MG63 (cell line): ENCODE measurements around the gene ZBED6. TPM values are rescaled to one million over a fixed set of nuclear protein-coding genes. Genes with fewer than 3 reads are reported as not detected.
A peak's percentile ranks its signal among the peaks of the same experiment; 100 is the strongest.
"Not testable (repeated sequence)": the region's sequence is repeated elsewhere in the genome, so short reads cannot be mapped to it uniquely, and the experiment has no call there.

Experiments used
- DNase-seq: peaks from one replicate; pipeline ENCODE4 v3.0.0-alpha.2; 2020
- H3K27me3 ChIP-seq: fragments of 250-450 bp; sonication (Bioruptor Pico); 2 replicates; pipeline ENCODE4 v1.5.1; 2020; ENCODE audit warnings: mild to moderate bottlenecking, moderate library complexity
- H3K36me3 ChIP-seq: fragments of 250-450 bp; sonication (Bioruptor Pico); 2 replicates; pipeline ENCODE4 v1.5.1; 2020; ENCODE audit warnings: mild to moderate bottlenecking, moderate library complexity
- H3K4me3 ChIP-seq: fragments of 250-450 bp; sonication (Bioruptor Pico); 2 replicates; pipeline ENCODE4 v1.5.1; 2020; ENCODE audit warnings: mild to moderate bottlenecking, moderate library complexity
- H3K9me3 ChIP-seq: fragments of 250-450 bp; sonication (Bioruptor Pico); 2 replicates; pipeline ENCODE4 v1.5.1; 2020; ENCODE audit warnings: mild to moderate bottlenecking, moderate library complexity
- total RNA-seq: library from RNA; depleted of rRNA; stranded (reverse); fragments of >200 nt; shearing (Covaris generic); gene quantifications from 2 replicates; pipeline ENCODE4 v1.2.3, GENCODE V29; 2014; ENCODE audit warnings: low replicate concordance; rRNA removed

ZBED6 gene
- total RNA-seq, 1 experiment from 2014 or later, result 2.5 TPM

DNA sequence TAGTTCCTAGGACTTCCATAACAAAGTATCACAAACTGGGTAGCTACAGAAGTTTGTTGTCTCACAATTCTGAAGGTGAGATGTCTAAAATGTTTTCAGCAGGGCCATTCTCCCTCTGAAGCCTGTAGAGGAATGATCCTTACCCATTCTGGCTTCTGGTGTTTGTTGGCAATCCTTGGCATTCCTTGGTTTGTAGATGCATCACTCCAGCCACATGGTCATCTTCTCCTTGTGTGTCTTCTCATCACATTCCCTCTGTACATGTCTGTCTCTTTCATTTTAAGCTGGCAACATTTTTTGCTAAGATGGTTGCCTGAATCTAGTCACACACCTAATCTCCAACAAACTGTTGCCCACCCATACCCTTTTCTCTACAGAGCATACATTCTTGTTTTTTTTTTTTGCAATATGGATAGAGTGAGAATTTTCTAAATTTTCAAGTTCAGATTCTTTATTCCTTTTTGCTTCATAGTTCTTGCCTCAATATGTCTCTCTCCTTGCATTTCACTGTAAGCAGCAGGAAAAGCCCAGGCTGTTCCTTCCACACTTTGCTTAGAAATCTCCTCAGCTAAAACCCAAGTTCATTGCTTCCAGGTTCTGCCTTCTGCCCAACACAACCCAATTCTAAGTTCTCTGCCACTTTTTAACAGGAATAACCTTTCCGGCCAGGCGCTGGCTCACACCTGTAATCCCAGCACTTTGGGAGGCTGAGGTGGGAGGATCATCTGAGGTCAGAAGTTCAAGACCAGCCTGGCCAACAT lies 18.3 kb downstream of the ZBED6 start:
- H3K4me3 ChIP-seq, result no peak overlapping the region
- peaks cover 88% of the 10 kb centered on the region for H3K36me3 ChIP-seq
- no peak for DNase-seq
- no peaks in the 10 kb centered on the region for H3K9me3 ChIP-seq
- H3K27me3 ChIP-seq, result no peaks in the 10 kb centered on the region

DNA sequence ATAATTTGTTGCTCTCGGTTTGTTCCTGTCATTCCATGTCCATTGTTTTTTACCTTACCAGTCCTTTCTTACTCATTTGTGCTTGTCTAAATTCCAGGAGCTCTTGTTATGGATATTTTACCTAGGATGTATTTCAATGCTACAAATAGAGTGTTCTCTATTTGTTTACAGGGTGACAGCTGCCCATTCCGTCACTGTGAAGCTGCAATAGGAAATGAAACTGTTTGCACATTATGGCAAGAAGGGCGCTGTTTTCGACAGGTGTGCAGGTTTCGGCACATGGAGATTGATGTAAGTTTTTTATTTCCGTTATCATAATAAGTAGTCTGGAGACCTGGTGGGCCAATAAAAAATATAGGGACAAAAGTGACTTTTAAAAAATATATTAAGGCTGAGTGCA lies 23.0 kb downstream of the ZBED6 start:
- Histone ChIP-seq H3K27me3 (no peaks in the 10 kb centered on the region), H3K9me3 (no peaks in the 10 kb centered on the region), H3K36me3 (peaks cover 90% of the 10 kb centered on the region), H3K4me3 (no peak overlapping the region)
- DNase-seq, result no peak

DNA sequence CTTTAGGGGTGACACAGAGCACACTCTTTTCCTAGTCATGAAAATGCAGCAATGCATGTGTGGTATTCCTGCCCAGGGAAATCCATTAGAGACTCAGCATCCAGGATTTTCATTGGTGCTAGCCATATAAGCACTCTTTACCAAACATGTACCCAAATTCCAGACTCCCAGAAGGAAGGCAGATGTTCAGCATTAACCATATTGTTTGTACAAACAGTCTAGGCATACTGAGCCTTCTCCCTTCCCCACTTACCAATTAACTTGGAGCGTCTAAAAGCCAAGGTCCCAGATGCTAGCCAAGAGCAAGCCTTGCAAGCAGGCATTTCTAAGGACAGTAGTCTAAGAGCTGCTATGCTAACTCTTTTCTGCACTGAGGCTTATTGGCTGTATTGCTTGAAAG lies 27.9 kb downstream of the ZBED6 start:
- H3K9me3 ChIP-seq, result no peaks in the 10 kb centered on the region
- DNase-seq, result no peak
- H3K27me3 ChIP-seq, result no peaks in the 10 kb centered on the region
- H3K36me3 ChIP-seq, result peaks cover 78% of the 10 kb centered on the region
- no peak overlapping the region for H3K4me3 ChIP-seq

DNA sequence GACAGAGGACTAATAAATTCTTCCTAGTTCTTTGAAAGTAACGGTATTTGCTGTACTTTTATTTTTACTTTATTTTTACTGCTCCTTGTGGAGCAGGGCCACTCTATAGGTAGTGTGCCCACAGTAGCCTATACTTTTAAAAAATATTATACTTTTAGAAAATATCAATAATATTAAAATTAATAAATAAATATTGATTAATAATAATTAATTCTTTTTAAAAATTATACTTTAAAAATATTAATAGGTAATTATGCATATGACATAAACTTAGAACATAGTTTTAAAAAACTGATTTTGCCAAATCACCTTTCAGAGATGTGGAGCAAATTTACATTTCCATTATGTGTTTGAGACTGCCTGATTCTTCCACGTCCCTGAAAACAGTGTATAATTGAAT lies 30.8 kb downstream of the ZBED6 start:
- Histone ChIP-seq H3K4me3 (no peak overlapping the region), H3K36me3 (peaks cover 81% of the 10 kb centered on the region), H3K9me3 (no peaks in the 10 kb centered on the region), H3K27me3 (no peaks in the 10 kb centered on the region)
- no peak for DNase-seq

DNA sequence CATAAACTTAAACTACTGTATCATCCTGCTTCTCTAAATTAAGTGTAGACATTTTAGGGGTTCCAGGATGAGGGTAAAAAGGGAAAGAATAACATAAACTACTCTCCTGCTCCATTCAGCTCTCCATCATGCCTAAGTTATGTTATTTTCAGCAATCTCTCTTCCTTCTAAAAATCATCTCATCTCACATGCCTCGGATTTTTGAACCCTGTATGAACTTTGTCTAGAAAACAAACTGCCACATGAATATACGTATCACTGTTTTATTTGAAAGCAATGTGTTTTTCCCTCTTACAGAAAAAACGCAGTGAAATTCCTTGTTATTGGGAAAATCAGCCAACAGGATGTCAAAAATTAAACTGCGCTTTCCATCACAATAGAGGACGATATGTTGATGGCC lies 32.6 kb downstream of the ZBED6 start:
- Histone ChIP-seq H3K27me3 (no peaks in the 10 kb centered on the region), H3K9me3 (no peaks in the 10 kb centered on the region), H3K4me3 (no peak overlapping the region), H3K36me3 (peaks cover 81% of the 10 kb centered on the region)
- DNase-seq, result no peak

- H3K36me3 ChIP-seq, result peaks cover 78% of the 10 kb centered on the region
These were observed 33.1 kb downstream of the ZBED6 start for GRCh38 chr1:203828503-203828902.

DNA sequence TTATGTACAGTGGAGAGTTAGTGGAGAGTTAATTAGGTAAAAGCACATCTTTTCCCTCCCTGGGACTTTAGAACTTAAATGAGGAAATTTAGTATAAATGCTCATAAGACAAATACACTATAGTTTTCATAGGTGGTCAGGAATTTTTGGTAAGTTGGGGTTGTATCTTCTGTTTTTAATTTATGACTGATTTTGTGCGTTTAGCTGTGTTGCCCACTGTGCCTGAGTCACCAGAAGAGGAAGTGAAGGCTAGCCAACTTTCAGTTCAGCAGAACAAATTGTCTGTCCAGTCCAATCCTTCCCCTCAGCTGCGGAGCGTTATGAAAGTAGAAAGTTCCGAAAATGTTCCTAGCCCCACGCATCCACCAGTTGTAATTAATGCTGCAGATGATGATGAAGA lies 33.8 kb downstream of the ZBED6 start:
- not testable (repeated sequence) for H3K27me3 ChIP-seq, H3K9me3 ChIP-seq, H3K4me3 ChIP-seq
- H3K36me3 ChIP-seq, result peaks cover 83% of the 10 kb centered on the region
- peak; percentile 21 for DNase-seq

More at GRCh38 chr1:203828503-203828902, 33.1 kb downstream of the ZBED6 start:
- DNase-seq, result no peak
- Histone ChIP-seq H3K27me3 (no peaks in the 10 kb centered on the region), H3K4me3 (no peak overlapping the region), H3K9me3 (no peaks in the 10 kb centered on the region)

GRCh38 chr1:203835476-203835875 lies 40.1 kb downstream of the ZBED6 start:
- Histone ChIP-seq H3K9me3 (no peaks in the 10 kb centered on the region), H3K4me3 (no peak overlapping the region), H3K36me3 (peaks cover 92% of the 10 kb centered on the region), H3K27me3 (no peaks in the 10 kb centered on the region)
- DNase-seq, result no peak

DNA sequence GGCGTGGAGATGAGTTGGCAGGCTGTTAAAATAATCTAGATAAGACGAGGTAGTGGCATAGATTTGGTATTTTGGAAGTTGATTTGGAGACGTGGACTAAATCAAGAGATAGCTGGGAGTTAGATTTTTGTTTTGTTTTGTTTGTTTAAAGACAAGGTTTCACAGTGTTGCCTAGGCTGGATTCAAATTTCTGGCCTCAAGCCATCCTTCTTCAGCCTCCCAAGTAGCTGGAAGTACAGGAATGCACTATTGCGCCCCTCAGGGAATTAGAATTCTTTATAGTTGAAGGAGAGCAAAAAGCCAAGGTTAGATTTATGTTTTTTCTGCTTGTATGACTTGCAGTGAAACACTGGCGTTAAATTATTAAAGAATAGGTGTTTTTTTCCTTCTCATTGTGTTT lies 43.7 kb downstream of the ZBED6 start:
- no peak overlapping the region for H3K4me3 ChIP-seq
- H3K36me3 ChIP-seq, result peaks cover 85% of the 10 kb centered on the region
- no peaks in the 10 kb centered on the region for H3K9me3 ChIP-seq
- no peak for DNase-seq
- no peaks in the 10 kb centered on the region for H3K27me3 ChIP-seq

GRCh38 chr1:203840208-203840808 lies 44.9 kb downstream of the ZBED6 start:
- H3K36me3 ChIP-seq, result peaks cover 85% of the 10 kb centered on the region
- H3K4me3 ChIP-seq, result no peak overlapping the region
- no peaks in the 10 kb centered on the region for H3K27me3 ChIP-seq
- DNase-seq, result no peak
- H3K9me3 ChIP-seq, result no peaks in the 10 kb centered on the region

- H3K36me3 ChIP-seq, result peaks cover 82% of the 10 kb centered on the region
- DNase-seq, result no peak
- H3K4me3 ChIP-seq, result no peak overlapping the region
- no peaks in the 10 kb centered on the region for H3K9me3 ChIP-seq
- no peaks in the 10 kb centered on the region for H3K27me3 ChIP-seq
These were observed 47.1 kb downstream of the ZBED6 start for GRCh38 chr1:203842559-203842876.

DNA sequence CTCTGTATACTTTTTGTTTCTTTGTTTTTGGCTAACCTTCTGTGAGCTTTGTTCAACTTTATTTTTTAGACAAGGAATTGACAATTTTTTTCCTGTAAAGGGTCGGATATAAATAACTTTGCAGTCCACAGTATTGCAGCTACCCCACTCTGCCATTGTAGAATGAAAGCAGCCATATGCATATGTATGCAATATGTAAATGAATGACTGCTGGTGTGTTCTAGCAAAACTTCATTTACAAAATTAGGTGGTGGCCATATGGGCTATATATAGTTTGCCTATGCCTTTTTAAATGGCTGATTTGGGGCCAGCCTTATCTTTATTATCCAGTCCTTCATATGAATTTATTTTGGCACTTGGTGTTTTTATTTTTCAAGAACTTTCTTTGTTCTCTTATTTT lies 48.0 kb downstream of the ZBED6 start:
- DNase-seq, result no peak
- Histone ChIP-seq H3K9me3 (no peaks in the 10 kb centered on the region), H3K36me3 (peaks cover 82% of the 10 kb centered on the region), H3K27me3 (no peaks in the 10 kb centered on the region), H3K4me3 (no peak overlapping the region)

Other genes with a start within 250 kb of the ZBED6 start
- 37.6 and 43.6 TPM in 2 replicates for gene ATP2B4, start 168.8 kb upstream of the ZBED6 start, total RNA-seq
- not detected in 2 replicates for gene LAX1, start 30.4 kb upstream of the ZBED6 start, total RNA-seq
- gene ZC3H11A, start within 50 bp of the ZBED6 start, total RNA-seq, result 50.6 and 64.0 TPM in 2 replicates
- 200 and 265 TPM in 2 replicates for gene SNRPE, start 66.0 kb downstream of the ZBED6 start, total RNA-seq